Measurements from ENCODE around the gene TRPM8.

GRCh38 chr2:233989221-233989858 is 72.2 kb downstream of the TRPM8 start:
- TF ChIP-seq GLIS3 (CRISPR knock-in tag; IDR thresholded peaks at IDR 0.05): no peak
- no peak for TF ChIP-seq CSDC2 (CRISPR knock-in tag; IDR thresholded peaks at IDR 0.05)
- no peak for TF ChIP-seq CSRNP3 (CRISPR knock-in tag; IDR thresholded peaks at IDR 0.05)
- TF ChIP-seq ESRRG (CRISPR knock-in tag; IDR thresholded peaks at IDR 0.05): no peak
- TF ChIP-seq ZNF70 (CRISPR knock-in tag; IDR thresholded peaks at IDR 0.05): no peak
- no peak for TF ChIP-seq RARB (CRISPR knock-in tag; IDR thresholded peaks at IDR 0.05)
- no peak for TF ChIP-seq TOX (CRISPR knock-in tag; IDR thresholded peaks at IDR 0.05; ENCODE audit: borderline replicate concordance)
- no peak for TF ChIP-seq ZNF565 (CRISPR knock-in tag; conservative IDR thresholded peaks at IDR 0.05; ENCODE audit: low read depth)
- TF ChIP-seq CREB5 (CRISPR knock-in tag; IDR thresholded peaks at IDR 0.05; ENCODE audit: low read depth): no peak
